Adrenal gland (tissue), 12 donors: ENCODE results near the gene HDAC10. TPM values are rescaled to one million over a fixed set of nuclear protein-coding genes. Genes with fewer than 3 reads are reported as not detected.

ENCODE experiments used
- DNase-seq, 7 donors: peaks; one replicate each; pipeline ENCODE4 v3.0.0-alpha.2; 2019 to 2020
- H3K27ac ChIP-seq, 5 donors: fragments of 200-600 bp; sonication (generic) in 4 of 5; 1 replicate in 3 of 5; 2 replicates in 2 of 5; pipeline versions ENCODE4 v1.5.1 to v1.8.0; 2016 to 2020; ENCODE audit warnings: mild to moderate bottlenecking in 1 of 5
- H3K27me3 ChIP-seq: fragments of 200-600 bp; 2 replicates; pipeline ENCODE4 v1.8.0; 2021
- H3K36me3 ChIP-seq, 2 donors: fragments of 200-600 bp; replicated peaks in 1 of 2; 1 replicate in 1 of 2; 2 replicates in 1 of 2; pipeline versions ENCODE4 v1.5.1 to v1.8.0; 2018 to 2022
- H3K4me1 ChIP-seq, 2 donors: fragments of 200-600 bp; replicated peaks in 1 of 2; 1 replicate in 1 of 2; 2 replicates in 1 of 2; pipeline versions ENCODE4 v1.5.1 to v1.8.0; 2018 to 2021
- H3K4me3 ChIP-seq, 4 donors: fragments of 200-600 bp; sonication (generic) in 3 of 4; one replicate each; pipeline ENCODE4 v1.5.1; 2016 to 2018
- H3K9me3 ChIP-seq, 3 donors: fragments of 200-600 bp; sonication (generic) in 1 of 3; replicated peaks in 1 of 3; 1 replicate in 2 of 3; 2 replicates in 1 of 3; pipeline versions ENCODE4 v1.5.1 to v1.8.0; 2016 to 2021
- POLR2A ChIP-seq, 2 donors: fragments of 450-650 bp; IDR thresholded peaks; one replicate each; pipeline ENCODE4 v1.6.1; 2017; ENCODE audit warnings: antibody characterized with exemption in 2 of 2, mild to moderate bottlenecking in 2 of 2, moderate library complexity in 1 of 2
- WGBS, 4 donors: extraction: QIAGEN DNeasy Blood & Tissue Kit in 2 of 4; methylation state at CpG; one replicate each; pipeline versions ENCODE4 v1.1.5 to v1.1.7; 2013 to 2017; 5-methylcytosine and 5-hydroxymethylcytosine counted together
- intact Hi-C, 2 donors: fragments of 100-400 bp; cut with DNase I; formaldehyde crosslinking; loops; one replicate each; pipeline versions ENCODE4 v1.14.1 to v1.15.0; 2022 to 2023
- polyA plus RNA-seq, 3 donors: library from polyadenylated mRNA; stranded (reverse); fragments of 200-250 nt in 2 of 3; fragments of 350-450 nt in 1 of 3; fragmentation: Illumina TruSeq in 1 of 3; extraction: RNeasy Lipid Tissue Mini Kit (QIAGEN cat#74804) in 1 of 3; gene quantifications; one replicate each; pipeline ENCODE4 v1.2.3, GENCODE V29; 2013 to 2014
- total RNA-seq, 9 donors: library from RNA; depleted of rRNA in 4 of 9; stranded (reverse); fragments of >200 nt in 4 of 9; fragments of 120-200 nt in 1 of 9; fragmentation: NEBNext Ultra II Directional in 1 of 9; extraction: Animal tissue kit (Norgen Biotek cat#: 25700) in 1 of 9; gene quantifications; one replicate each; pipeline versions ENCODE4 v1.1.0 to v1.2.4, GENCODE V29; 2013 to 2023
- TF ChIP-seq, protein P1 (sequence below), 6 experiments: fragments of 450-650 bp in 4 of 6; fragments of 200-600 bp in 2 of 6; sonication (generic) in 1 of 6; IDR thresholded peaks; 1 replicate in 5 of 6; 2 replicates in 1 of 6; pipeline versions ENCODE4 v1.5.1 to v1.8.0; 2016 to 2021; ENCODE audit warnings: antibody characterized with exemption in 6 of 6, mild to moderate bottlenecking in 2 of 6, moderate library complexity in 1 of 6
- donor health status: healthy with polysubstance abuse.
- donor health status: Bipolar disorder and iron deficiency.
- donor health status: DM: yes; HTN: yes; CAD: no.
- donor health status: DM: no; HTN: no; CAD: no.
- donor health status: DM: no; HTN: no; CAD: no.
- donor health status: DM: yes; HTN: yes; CAD: no.

Gene HDAC10
- total and polyA plus RNA-seq, 12 donors, result 2.0 to 179 (median 41.5) TPM

DNA sequence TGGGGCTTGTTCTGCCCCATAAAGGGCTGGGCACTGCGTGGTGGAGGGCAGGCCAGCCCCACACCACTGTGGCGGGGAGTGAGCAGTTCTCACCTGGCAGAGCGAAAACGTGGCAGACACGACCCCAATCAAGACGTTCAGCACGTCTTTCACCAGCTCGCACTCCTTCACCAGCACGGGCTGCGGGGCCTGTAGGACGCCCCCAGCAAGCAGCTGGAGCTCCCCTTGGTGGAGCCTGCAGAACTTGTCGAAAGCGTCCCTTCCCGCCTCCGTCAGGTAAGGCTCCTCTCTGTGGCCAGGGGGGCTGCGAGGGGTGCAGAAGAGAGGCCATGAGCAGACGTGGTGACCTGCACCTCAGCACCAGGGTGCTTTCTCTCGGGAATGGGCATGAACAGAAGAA is 17.8 kb downstream of the HDAC10 start:
- no peaks in the 10 kb centered on the region for H3K4me1 ChIP-seq
- 90 to 96% (median 91%) methylated on average over 7 to 18 of the region's 18 CpGs for WGBS, 4 donors
- no peak overlapping the region for H3K4me3 ChIP-seq
- no peaks in the 10 kb centered on the region for H3K9me3 ChIP-seq
- H3K36me3 ChIP-seq, result peaks cover 0 to 32% of the 10 kb centered on the region in 2 donors
- H3K27me3 ChIP-seq, result no peaks in the 10 kb centered on the region
- no peak for TF ChIP-seq POLR2A (IDR thresholded peaks at IDR 0.05)
- TF ChIP-seq, protein P1, sequence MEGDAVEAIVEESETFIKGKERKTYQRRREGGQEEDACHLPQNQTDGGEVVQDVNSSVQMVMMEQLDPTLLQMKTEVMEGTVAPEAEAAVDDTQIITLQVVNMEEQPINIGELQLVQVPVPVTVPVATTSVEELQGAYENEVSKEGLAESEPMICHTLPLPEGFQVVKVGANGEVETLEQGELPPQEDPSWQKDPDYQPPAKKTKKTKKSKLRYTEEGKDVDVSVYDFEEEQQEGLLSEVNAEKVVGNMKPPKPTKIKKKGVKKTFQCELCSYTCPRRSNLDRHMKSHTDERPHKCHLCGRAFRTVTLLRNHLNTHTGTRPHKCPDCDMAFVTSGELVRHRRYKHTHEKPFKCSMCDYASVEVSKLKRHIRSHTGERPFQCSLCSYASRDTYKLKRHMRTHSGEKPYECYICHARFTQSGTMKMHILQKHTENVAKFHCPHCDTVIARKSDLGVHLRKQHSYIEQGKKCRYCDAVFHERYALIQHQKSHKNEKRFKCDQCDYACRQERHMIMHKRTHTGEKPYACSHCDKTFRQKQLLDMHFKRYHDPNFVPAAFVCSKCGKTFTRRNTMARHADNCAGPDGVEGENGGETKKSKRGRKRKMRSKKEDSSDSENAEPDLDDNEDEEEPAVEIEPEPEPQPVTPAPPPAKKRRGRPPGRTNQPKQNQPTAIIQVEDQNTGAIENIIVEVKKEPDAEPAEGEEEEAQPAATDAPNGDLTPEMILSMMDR (IDR thresholded peaks at IDR 0.05), result no peak
- no peak overlapping the region for H3K27ac ChIP-seq
- no peak for DNase-seq
- intact Hi-C loops, result no loop called here

DNA sequence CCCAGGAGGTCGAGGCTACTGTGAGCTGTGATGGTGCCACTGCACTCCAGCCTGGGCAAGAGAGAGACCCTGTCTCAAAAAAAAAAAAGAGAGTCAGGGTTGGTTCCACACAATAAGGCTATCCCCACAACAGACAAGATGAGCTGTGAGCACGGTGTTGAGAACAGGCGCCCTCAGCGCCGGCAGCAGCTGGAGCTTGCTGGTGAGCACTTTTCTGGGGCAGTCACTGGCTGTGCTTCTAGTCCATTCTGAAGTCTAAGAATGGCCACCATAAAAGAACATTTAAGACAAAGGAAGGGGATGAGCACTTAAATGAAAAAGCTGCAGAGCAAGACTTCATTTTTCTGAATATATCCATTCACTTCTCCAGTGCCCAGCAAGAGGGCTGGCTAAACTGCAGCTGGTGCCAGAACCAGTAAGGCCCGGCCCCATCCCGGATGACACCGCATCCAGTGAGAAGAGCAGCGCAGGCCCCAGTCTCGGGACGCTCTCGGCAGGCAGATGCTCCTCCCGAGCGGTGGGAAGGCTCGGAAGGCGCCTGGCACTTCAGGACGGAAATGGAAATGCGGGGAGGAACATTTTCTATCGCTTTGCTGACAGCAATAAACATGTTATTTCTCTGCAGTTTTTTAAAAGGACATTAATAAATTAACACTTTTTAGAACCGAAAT is 18.4 kb downstream of the HDAC10 start:
- no peak for DNase-seq
- no peak overlapping the region for H3K27ac ChIP-seq
- H3K9me3 ChIP-seq, result no peaks in the 10 kb centered on the region
- 89 to 93% (median 91%) methylated on average over 20 of the region's 20 CpGs for WGBS, 4 donors
- TF ChIP-seq, protein P1 (IDR thresholded peaks at IDR 0.05), result no peak
- TF ChIP-seq POLR2A (IDR thresholded peaks at IDR 0.05), result no peak
- intact Hi-C loops, result no loop called here
- H3K27me3 ChIP-seq, result no peaks in the 10 kb centered on the region
- no peak overlapping the region for H3K4me3 ChIP-seq
- H3K4me1 ChIP-seq, result no peaks in the 10 kb centered on the region
- peaks cover 0 to 33% of the 10 kb centered on the region in 2 donors for H3K36me3 ChIP-seq

DNA sequence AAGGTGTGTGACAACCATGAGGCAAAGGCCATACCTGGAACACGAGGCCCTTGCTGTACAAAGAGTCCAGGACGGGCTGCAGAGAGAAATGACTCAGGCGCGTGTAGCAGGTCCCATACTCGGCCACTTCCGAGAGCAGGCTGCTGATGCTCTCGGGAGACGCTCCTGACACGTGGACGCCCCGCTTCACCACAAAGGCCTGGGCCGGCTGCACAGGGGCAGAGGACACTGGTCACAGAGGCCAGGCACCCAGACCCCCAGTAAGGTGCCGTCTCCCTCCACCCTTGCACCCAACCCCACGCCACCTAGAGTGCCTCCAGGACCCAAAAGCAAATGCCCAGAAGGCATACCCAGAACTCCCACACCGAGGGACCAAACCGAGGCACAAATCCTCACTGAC is 21.7 kb downstream of the HDAC10 start:
- Histone ChIP-seq H3K9me3 (no peaks in the 10 kb centered on the region), H3K36me3 (peaks cover 0 to 46% of the 10 kb centered on the region in 2 donors), H3K4me3 (no peak overlapping the region), H3K4me1 (no peaks in the 10 kb centered on the region), H3K27ac (no peak overlapping the region), H3K27me3 (no peaks in the 10 kb centered on the region)
- TF ChIP-seq, protein P1 (IDR thresholded peaks at IDR 0.05), result no peak
- TF ChIP-seq POLR2A (IDR thresholded peaks at IDR 0.05), result no peak
- intact Hi-C loops, result no loop called here
- WGBS, 4 donors, result 89 to 94% (median 93%) methylated on average over 7 to 16 of the region's 16 CpGs
- no peak for DNase-seq

DNA sequence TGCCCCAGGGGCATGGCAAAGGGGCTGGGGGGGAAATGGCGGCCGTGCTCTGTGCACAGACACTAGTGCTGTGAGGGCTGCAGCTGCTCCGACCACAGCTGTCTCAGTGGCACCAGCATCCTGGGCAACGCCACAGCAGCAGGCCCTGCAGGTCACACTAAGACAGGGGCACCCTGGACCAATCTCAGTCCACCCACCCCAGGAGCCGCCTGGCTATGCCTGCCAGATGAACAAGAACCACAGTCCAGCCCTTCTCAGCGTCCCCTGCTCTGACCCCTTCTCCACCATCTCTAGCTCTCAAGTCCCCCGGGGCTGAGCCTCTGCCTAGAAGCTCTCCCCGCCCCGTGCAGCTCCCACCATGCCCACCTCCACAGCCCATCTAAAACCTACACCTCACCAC is 22.7 kb downstream of the HDAC10 start:
- Histone ChIP-seq H3K4me3 (no peak overlapping the region), H3K4me1 (no peaks in the 10 kb centered on the region), H3K27ac (no peak overlapping the region), H3K27me3 (no peaks in the 10 kb centered on the region), H3K36me3 (peaks cover 0 to 54% of the 10 kb centered on the region in 2 donors), H3K9me3 (no peaks in the 10 kb centered on the region)
- no peak for DNase-seq
- intact Hi-C loops, result no loop called here
- TF ChIP-seq, protein P1 (IDR thresholded peaks at IDR 0.05), result no peak
- TF ChIP-seq POLR2A (IDR thresholded peaks at IDR 0.05), result no peak
- 88 to 95% (median 92%) methylated on average over 5 to 9 of the region's 9 CpGs for WGBS, 4 donors
